Transverse colon (tissue), 4 donors: ENCODE measurements around the gene GOSR1. TPM values are rescaled to one million over a fixed set of nuclear protein-coding genes. Genes with fewer than 3 reads are reported as not detected.
"Not testable (repeated sequence)": the region's sequence is repeated elsewhere in the genome, so short reads cannot be mapped to it uniquely, and the experiment has no call there.

ENCODE experiments used
- DNase-seq: peaks from one replicate; pipeline ENCODE4 v3.0.0-alpha.2; 2019
- H3K27ac ChIP-seq, 4 donors: fragments of 200-600 bp; sonication (generic); 2 replicates each; pipeline ENCODE4 v1.5.1; 2016 to 2018; ENCODE audit warnings: inconsistent platforms in 4 of 4
- H3K27me3 ChIP-seq: fragments of 200-600 bp; sonication (generic); 2 replicates; pipeline ENCODE4 v1.5.1; 2017; ENCODE audit warnings: inconsistent platforms
- H3K36me3 ChIP-seq, 4 donors: fragments of 200-600 bp; sonication (generic); 2 replicates each; pipeline ENCODE4 v1.5.1; 2017 to 2019; ENCODE audit warnings: inconsistent platforms in 4 of 4
- H3K4me1 ChIP-seq, 4 donors: fragments of 200-600 bp; sonication (generic); 2 replicates each; pipeline ENCODE4 v1.5.1; 2017 to 2020; ENCODE audit warnings: inconsistent platforms in 4 of 4
- H3K4me3 ChIP-seq, 4 donors: fragments of 200-600 bp; sonication (generic); 1 replicate in 1 of 4; 2 replicates in 3 of 4; pipeline versions ENCODE4 v1.5.1 to v1.6.1; 2017 to 2019; ENCODE audit warnings: inconsistent platforms in 4 of 4
- H3K9me3 ChIP-seq, 2 donors: fragments of 200-600 bp; sonication (generic); 2 replicates each; pipeline ENCODE4 v1.5.1; 2017 to 2019; ENCODE audit warnings: inconsistent platforms in 2 of 2
- CTCF ChIP-seq, 5 experiments: fragments of 200-600 bp in 3 of 5; fragments of 450-650 bp in 2 of 5; sonication (generic) in 3 of 5; IDR thresholded peaks; 1 replicate in 2 of 5; 2 replicates in 3 of 5; pipeline ENCODE4 v1.5.1; 2016 to 2017; ENCODE audit warnings: antibody characterized with exemption in 5 of 5, inconsistent platforms in 3 of 5, mild to moderate bottlenecking in 2 of 5, moderate library complexity in 1 of 5
- EP300 ChIP-seq: sonication (generic); formaldehyde crosslinking; IDR thresholded peaks from one replicate; pipeline ENCODE4 v1.6.1; 2017; ENCODE audit warnings: antibody characterized with exemption, low read depth
- POLR2A ChIP-seq: fragments of 450-650 bp; IDR thresholded peaks from one replicate; pipeline ENCODE4 v1.6.1; 2016; ENCODE audit warnings: antibody characterized with exemption, mild to moderate bottlenecking, moderate library complexity
- POLR2AphosphoS5 ChIP-seq, 3 donors: sonication (generic); formaldehyde crosslinking; IDR thresholded peaks; one replicate each; pipeline ENCODE4 v1.6.1; 2016; ENCODE audit warnings: antibody characterized with exemption in 3 of 3
- WGBS, 2 donors: methylation state at CpG; one replicate each; pipeline ENCODE4 v1.1.5; 2018; ENCODE audit warnings: low coverage in 1 of 2; 5-methylcytosine and 5-hydroxymethylcytosine counted together
- in situ Hi-C, 4 donors: fragments of 200-750 bp; cut with MboI; loops; one replicate each; pipeline versions ENCODE4 v1.15.0 to v1.15.1; 2017; ENCODE audit warnings: low sequenced_read_pairs in 3 of 4, low pct_ligation_motif_present in 1 of 4, low pct_unique_long_range_greater_than_20kb in 1 of 4
- intact Hi-C: fragments of 100-400 bp; cut with DNase I; formaldehyde crosslinking; loops from one replicate; pipeline ENCODE4 v1.15.1; 2023; ENCODE audit warnings: low total_unique reads
- total RNA-seq, 4 donors: library from RNA; depleted of rRNA; stranded (reverse); fragments of >200 nt; gene quantifications; one replicate each; pipeline ENCODE4 v1.1.0, GENCODE V29; 2016

Gene GOSR1
- total RNA-seq, 4 donors from 2014 or later = 27.3 to 56.1 (median 42.1) TPM

GRCh38 chr17:30571921-30572320, 94.7 kb downstream of the GOSR1 start:
- Histone ChIP-seq H3K36me3 (no peaks in the 10 kb centered on the region), H3K27ac (no peak overlapping the region), H3K9me3 (no peaks in the 10 kb centered on the region), H3K4me1 (no peaks in the 10 kb centered on the region), H3K4me3 (no peak overlapping the region), H3K27me3 (no peaks in the 10 kb centered on the region)
- in situ Hi-C loops = no loop called here
- 86% methylated on average over 7 of the region's 7 CpGs; no CpG with 5 or more reads in 1 of the 2 donors for WGBS, 2 donors
- TF ChIP-seq CTCF (IDR thresholded peaks at IDR 0.05) (no peak), EP300 (no peak), POLR2AphosphoS5 (IDR thresholded peaks at IDR 0.05) (no peak), POLR2A (no peak)
- intact Hi-C loops = no loop called here
- no peak for DNase-seq

- H3K4me3 ChIP-seq, H3K36me3 ChIP-seq, H3K9me3 ChIP-seq, H3K4me1 ChIP-seq, H3K27ac ChIP-seq, DNase-seq, intact Hi-C loops, H3K27me3 ChIP-seq, in situ Hi-C loops: not testable (repeated sequence)
- 80% methylated on average over 17 of the region's 17 CpGs; no CpG with 5 or more reads in 1 of the 2 donors for WGBS, 2 donors
Observed at GRCh38 chr17:30572651-30573554, 95.7 kb downstream of the GOSR1 start.

GRCh38 chr17:30573603-30574175, 96.5 kb downstream of the GOSR1 start:
- Histone ChIP-seq H3K4me3 (no peak overlapping the region), H3K27ac (no peak overlapping the region), H3K27me3 (no peaks in the 10 kb centered on the region), H3K4me1 (no peaks in the 10 kb centered on the region), H3K36me3 (no peaks in the 10 kb centered on the region), H3K9me3 (no peaks in the 10 kb centered on the region)
- TF ChIP-seq POLR2AphosphoS5 (IDR thresholded peaks at IDR 0.05) (no peak), CTCF (IDR thresholded peaks at IDR 0.05) (no peak), POLR2A (no peak), EP300 (no peak)
- 70% methylated on average over 8 of the region's 8 CpGs; no CpG with 5 or more reads in 1 of the 2 donors for WGBS, 2 donors
- DNase-seq = no peak
- in situ Hi-C loops = no loop called here
- intact Hi-C loops = no loop called here

GRCh38 chr17:30574309-30574708, 97.1 kb downstream of the GOSR1 start:
- H3K27me3 ChIP-seq, in situ Hi-C loops, H3K4me1 ChIP-seq, intact Hi-C loops, H3K36me3 ChIP-seq, H3K27ac ChIP-seq, DNase-seq, H3K9me3 ChIP-seq, H3K4me3 ChIP-seq: not testable (repeated sequence)
- 76 to 80% methylated on average over 1 to 9 of the region's 9 CpGs for WGBS, 2 donors

GRCh38 chr17:30574806-30575205, 97.6 kb downstream of the GOSR1 start:
- H3K4me3 ChIP-seq, H3K9me3 ChIP-seq, H3K4me1 ChIP-seq, DNase-seq, H3K36me3 ChIP-seq, H3K27ac ChIP-seq, intact Hi-C loops, H3K27me3 ChIP-seq, in situ Hi-C loops: not testable (repeated sequence)
- 92 to 100% methylated on average over 1 to 9 of the region's 10 CpGs for WGBS, 2 donors

- H3K27ac ChIP-seq, in situ Hi-C loops, H3K36me3 ChIP-seq, H3K4me3 ChIP-seq, intact Hi-C loops, H3K9me3 ChIP-seq, H3K27me3 ChIP-seq, H3K4me1 ChIP-seq, DNase-seq: not testable (repeated sequence)
- WGBS, 2 donors = 87 to 95% methylated on average over 6 to 17 of the region's 17 CpGs
Observed at GRCh38 chr17:30575648-30576325, 98.6 kb downstream of the GOSR1 start.
